H9 (cell line): ENCODE data around the gene RAB7B. TPM values are rescaled to one million over a fixed set of nuclear protein-coding genes. Genes with fewer than 3 reads are reported as not detected.

Experiments
- DNase-seq: peaks from one replicate; pipeline ENCODE4 v3.0.0-alpha.2; 2017
- H2AFZ ChIP-seq: one replicate; pipeline ENCODE4 v1.6.1; 2013; ENCODE audit warnings: mild to moderate bottlenecking, low read length, control low read depth, moderate library complexity
- H2AK5ac ChIP-seq: 2 replicates; pipeline ENCODE4 v1.6.1; 2013; ENCODE audit warnings: low read length, control low read depth, mixed read lengths; ENCODE audit not compliant: insufficient read length
- H2BK120ac ChIP-seq: one replicate; pipeline ENCODE4 v1.6.1; 2013; ENCODE audit warnings: low read depth, mild to moderate bottlenecking, low read length, control low read depth, inconsistent platforms; ENCODE audit not compliant: poor library complexity, severe bottlenecking
- H2BK12ac ChIP-seq: 2 replicates; pipeline ENCODE4 v1.6.1; 2013; ENCODE audit warnings: low read length, control low read depth, mixed read lengths, low read depth; ENCODE audit not compliant: insufficient read length
- H2BK15ac ChIP-seq: 2 replicates; pipeline ENCODE4 v1.6.1; 2013; ENCODE audit warnings: low read depth, low read length, control low read depth
- H2BK20ac ChIP-seq: one replicate; pipeline ENCODE4 v1.6.1; 2013; ENCODE audit warnings: low read depth, mild to moderate bottlenecking, low read length, control low read depth, inconsistent platforms; ENCODE audit not compliant: poor library complexity, severe bottlenecking
- H2BK5ac ChIP-seq: 2 replicates; pipeline ENCODE4 v1.6.1; 2013; ENCODE audit warnings: low read length, control low read depth, mixed read lengths; ENCODE audit not compliant: insufficient read length
- H3K14ac ChIP-seq: 2 replicates; pipeline ENCODE4 v1.6.1; 2013; ENCODE audit warnings: low read length, control low read depth; ENCODE audit not compliant: insufficient read depth
- H3K18ac ChIP-seq: 2 replicates; pipeline ENCODE4 v1.6.1; 2013; ENCODE audit warnings: low read depth, mild to moderate bottlenecking, mixed read lengths, low read length, control low read depth; ENCODE audit not compliant: insufficient read length
- H3K23ac ChIP-seq: 2 replicates; pipeline ENCODE4 v1.6.1; 2013; ENCODE audit warnings: low read length, control low read depth, mixed read lengths, low read depth; ENCODE audit not compliant: insufficient read length
- H3K23me2 ChIP-seq: 2 replicates; pipeline ENCODE4 v1.6.1; 2013; ENCODE audit warnings: low read depth, mild to moderate bottlenecking, mixed read lengths, low read length, control low read depth; ENCODE audit not compliant: insufficient read length, poor library complexity, severe bottlenecking
- H3K27ac ChIP-seq: 2 replicates; pipeline ENCODE4 v1.5.1; 2013; ENCODE audit warnings: low read length, control low read depth, mixed read lengths, low read depth; ENCODE audit not compliant: insufficient read length
- H3K27me3 ChIP-seq: 2 replicates; pipeline ENCODE4 v1.6.1; 2013; ENCODE audit warnings: low read length, control low read depth, inconsistent platforms; ENCODE audit not compliant: insufficient read depth
- H3K4ac ChIP-seq: 2 replicates; pipeline ENCODE4 v1.6.1; 2013; ENCODE audit warnings: low read depth, mild to moderate bottlenecking, control low read depth, inconsistent platforms, low read length, moderate library complexity
- H3K4me1 ChIP-seq: 2 replicates; pipeline ENCODE4 v1.6.1; 2013; ENCODE audit warnings: low read length, control low read depth, inconsistent platforms; ENCODE audit not compliant: insufficient read depth
- H3K4me2 ChIP-seq: 2 replicates; pipeline ENCODE4 v1.6.1; 2013; ENCODE audit warnings: low read length, control low read depth, mixed read lengths; ENCODE audit not compliant: insufficient read length, insufficient read depth
- H3K56ac ChIP-seq: 2 replicates; pipeline ENCODE4 v1.6.1; 2013; ENCODE audit warnings: low read depth, mild to moderate bottlenecking, mixed read lengths, low read length, control low read depth; ENCODE audit not compliant: insufficient read length
- H3K79me1 ChIP-seq: 2 replicates; pipeline ENCODE4 v1.6.1; 2013; ENCODE audit warnings: low read depth, mild to moderate bottlenecking, moderate library complexity, low read length, control low read depth, inconsistent platforms; ENCODE audit not compliant: insufficient read depth, poor library complexity, severe bottlenecking
- H3K79me2 ChIP-seq: 2 replicates; pipeline ENCODE4 v1.6.1; 2013; ENCODE audit warnings: low read length, control low read depth, inconsistent platforms; ENCODE audit not compliant: insufficient read depth
- H3K9ac ChIP-seq: 2 replicates; pipeline ENCODE4 v1.6.1; 2013; ENCODE audit warnings: low read length, control low read depth, mixed read lengths; ENCODE audit not compliant: insufficient read length; ENCODE audit errors: extremely low read depth
- H3K9me3 ChIP-seq: one replicate; pipeline ENCODE4 v1.6.1; 2013; ENCODE audit warnings: low read depth, low read length, inconsistent platforms; ENCODE audit not compliant: control insufficient read depth
- H3T11ph ChIP-seq: one replicate; pipeline ENCODE4 v1.6.1; 2013; ENCODE audit warnings: mild to moderate bottlenecking, low read length, control low read depth, inconsistent platforms
- H4K20me1 ChIP-seq: one replicate; pipeline ENCODE4 v1.6.1; 2013; ENCODE audit not compliant: control insufficient read depth, insufficient read length, insufficient read depth
- H4K5ac ChIP-seq: 2 replicates; pipeline ENCODE4 v1.6.1; 2013; ENCODE audit warnings: low read depth, mild to moderate bottlenecking, mixed read lengths, low read length, control low read depth; ENCODE audit not compliant: insufficient read length
- H4K8ac ChIP-seq: replicated peaks from 2 replicates; pipeline ENCODE4 v1.6.1; 2013; ENCODE audit warnings: low read length, control low read depth, mixed read lengths, low read depth; ENCODE audit not compliant: insufficient read length
- H4K91ac ChIP-seq: 2 replicates; pipeline ENCODE4 v1.6.1; 2013; ENCODE audit warnings: low read depth, mild to moderate bottlenecking, moderate library complexity, mixed read lengths, low read length, control low read depth; ENCODE audit not compliant: insufficient read length
- H3K27ac Mint-ChIP-seq, 3 experiments: 2 replicates in 2 of 3; 3 replicates in 1 of 3; pipeline ENCODE4 v1.8.0; 2020 to 2021; ENCODE audit warnings: mixed read lengths in 3 of 3, mild to moderate bottlenecking in 1 of 3, moderate library complexity in 1 of 3
- H3K27me3 Mint-ChIP-seq: 2 replicates; pipeline ENCODE4 v1.8.0; 2021; ENCODE audit warnings: low read depth, mild to moderate bottlenecking, moderate library complexity, mixed read lengths
- H3K36me3 Mint-ChIP-seq, 3 experiments: 2 replicates in 2 of 3; 3 replicates in 1 of 3; pipeline ENCODE4 v1.8.0; 2020 to 2021; ENCODE audit warnings: low read depth in 3 of 3, mixed read lengths in 3 of 3; ENCODE audit not compliant: insufficient read depth in 1 of 3
- H3K4me1 Mint-ChIP-seq, 2 experiments: 2 replicates each; pipeline ENCODE4 v1.8.0; 2020; ENCODE audit warnings: mixed read lengths in 2 of 2
- H3K4me3 Mint-ChIP-seq, 2 experiments: 2 replicates in 1 of 2; 3 replicates in 1 of 2; pipeline ENCODE4 v1.8.0; 2020 to 2021; ENCODE audit warnings: mild to moderate bottlenecking in 2 of 2, mixed read lengths in 2 of 2, moderate library complexity in 1 of 2
- H3K9me3 Mint-ChIP-seq, 2 experiments: 2 replicates in 1 of 2; 3 replicates in 1 of 2; pipeline ENCODE4 v1.8.0; 2020; ENCODE audit warnings: mild to moderate bottlenecking in 2 of 2, mixed read lengths in 2 of 2, moderate library complexity in 1 of 2
- CTCF ChIP-seq: fragments of 200-600 bp; sonication (generic); conservative IDR thresholded peaks from 3 replicates; pipeline ENCODE4 v1.8.0; 2021; ENCODE audit warnings: antibody characterized with exemption, mild to moderate bottlenecking
- WGBS: extraction: QIAGEN DNeasy Blood & Tissue Kit; methylation state at CpG from one replicate; pipeline ENCODE4 v1.1.7; 2013; ENCODE audit warnings: missing lambda C conversion rate, low lambda C conversion rate, mixed read lengths; ENCODE audit not compliant: insufficient read length; ENCODE audit errors: extremely low coverage; 5-methylcytosine and 5-hydroxymethylcytosine counted together
- total RNA-seq: library from RNA; stranded (reverse); gene quantifications from 2 replicates; pipeline ENCODE4 v1.2.1, GENCODE V29; 2021

RAB7B gene
- total RNA-seq, 1 experiment from 2014 or later, result 0.68 TPM

- no peak overlapping the region for H4K91ac ChIP-seq
- H3K36me3 Mint-ChIP-seq, result peaks cover 0 to 1% (median 0%) of the 10 kb centered on the region in 3 experiments; a peak in 3 of 7 replicates
- H3K27ac ChIP-seq, result no peak overlapping the region
- no peak overlapping the region for H3K4me3 Mint-ChIP-seq
- WGBS, result 100% methylated on average over 1 of the region's 4 CpGs
- no peak overlapping the region for H2BK15ac ChIP-seq
- no peak overlapping the region for H3K4me2 ChIP-seq
- peaks cover 4 to 16% of the 10 kb centered on the region in 2 experiments; a peak in 3 of 5 replicates for H3K9me3 Mint-ChIP-seq
- no peak overlapping the region for H2AK5ac ChIP-seq
- no peak overlapping the region for H2BK120ac ChIP-seq
- no peaks in the 10 kb centered on the region for H3K27me3 Mint-ChIP-seq
- no peaks in the 10 kb centered on the region for H3K4me1 ChIP-seq
- H3K9me3 ChIP-seq, result no peaks in the 10 kb centered on the region
- peaks cover 3% of the 10 kb centered on the region for H4K20me1 ChIP-seq
- H3K27ac Mint-ChIP-seq, result no peak overlapping the region
- no peak overlapping the region for H2BK5ac ChIP-seq
- no peak for DNase-seq
- no peak overlapping the region for H2AFZ ChIP-seq
- no peak overlapping the region for H3K18ac ChIP-seq
- H3K27me3 ChIP-seq, result no peaks in the 10 kb centered on the region
- no peak overlapping the region for H3K9ac ChIP-seq
- H3K4ac ChIP-seq, result no peak overlapping the region
- H3K4me1 Mint-ChIP-seq, result peaks cover 0 to 5% of the 10 kb centered on the region in 2 experiments; a peak in 1 of 4 replicates
- H4K5ac ChIP-seq, result no peak overlapping the region
- H3T11ph ChIP-seq, result no peak overlapping the region
- no peak overlapping the region for H4K8ac ChIP-seq
- no peak for TF ChIP-seq CTCF
- H3K79me1 ChIP-seq, result no peaks in the 10 kb centered on the region
- H3K56ac ChIP-seq, result no peak overlapping the region
- H2BK20ac ChIP-seq, result no peak overlapping the region
- H3K14ac ChIP-seq, result no peak overlapping the region
- H3K79me2 ChIP-seq, result no peaks in the 10 kb centered on the region
- H3K23me2 ChIP-seq, result no peaks in the 10 kb centered on the region
- H2BK12ac ChIP-seq, result no peak overlapping the region
- no peak overlapping the region for H3K23ac ChIP-seq
These were observed 31.1 kb downstream of the RAB7B start for GRCh38 chr1:205972081-205972480.
